NT2/D1 (cell line): ENCODE results near the gene MYRFL.
"Not testable (repeated sequence)": the region's sequence is repeated elsewhere in the genome, so short reads cannot be mapped to it uniquely, and the experiment has no call there.

ENCODE experiments used
- DNase-seq: peaks from one replicate; pipeline ENCODE4 v3.0.0-alpha.2; 2011; ENCODE audit warnings: low read depth, low spot score
- H3K27me3 ChIP-seq: 2 replicates; pipeline ENCODE4 v1.6.0; 2011; ENCODE audit warnings: mild to moderate bottlenecking; ENCODE audit not compliant: insufficient read length, insufficient read depth
- H3K36me3 ChIP-seq: 2 replicates; pipeline ENCODE4 v1.6.1; 2011; ENCODE audit warnings: mild to moderate bottlenecking, low read length, mixed read lengths; ENCODE audit not compliant: insufficient read depth, insufficient read length
- H3K4me1 ChIP-seq: 2 replicates; pipeline ENCODE4 v1.5.1; 2011; ENCODE audit not compliant: insufficient read depth, insufficient read length
- H3K4me3 ChIP-seq: 2 replicates; pipeline ENCODE4 v1.5.1; 2011; ENCODE audit warnings: low read depth; ENCODE audit not compliant: insufficient read length
- H3K9ac ChIP-seq: 2 replicates; pipeline ENCODE4 v1.6.0; 2011; ENCODE audit warnings: low read depth; ENCODE audit not compliant: insufficient read length
- H3K9me3 ChIP-seq: 2 replicates; pipeline ENCODE4 v1.5.1; 2011; ENCODE audit warnings: mild to moderate bottlenecking, low read length; ENCODE audit not compliant: insufficient read depth
- SUZ12 ChIP-seq: IDR thresholded peaks from 2 replicates; pipeline ENCODE4 v1.6.1; 2011; ENCODE audit not compliant: insufficient read length, insufficient read depth; ENCODE audit errors: extremely low read depth
- YY1 ChIP-seq: IDR thresholded peaks from 2 replicates; pipeline ENCODE4 v1.6.1; 2011; ENCODE audit not compliant: insufficient read length, insufficient read depth
- ZNF274 ChIP-seq: IDR thresholded peaks from 2 replicates; pipeline ENCODE4 v1.6.1; 2011; ENCODE audit warnings: mild to moderate bottlenecking, low read depth, low read length

Gene MYRFL

DNA sequence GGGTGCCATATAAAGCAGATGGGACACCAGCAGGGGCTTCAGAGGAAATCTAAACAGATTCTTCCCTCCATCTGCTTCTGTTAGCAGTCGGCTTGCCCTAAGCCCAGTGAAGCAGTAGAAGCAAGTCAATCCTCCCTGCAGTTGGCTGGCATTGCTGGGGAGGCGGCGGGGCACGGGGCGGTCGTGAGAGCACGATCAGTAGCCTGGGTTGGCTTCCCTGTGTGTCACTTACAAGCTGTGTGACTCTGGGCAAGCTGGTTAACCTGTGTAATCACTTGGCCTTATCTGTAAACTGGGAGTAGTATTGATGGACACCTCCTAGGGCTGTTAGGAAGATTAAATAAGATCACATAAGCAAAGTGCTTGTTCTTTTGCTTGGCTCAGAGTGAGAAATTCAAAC is 19.4 kb downstream of the MYRFL start:
- Histone ChIP-seq H3K9me3 (no peaks in the 10 kb centered on the region), H3K36me3 (no peaks in the 10 kb centered on the region), H3K4me3 (no peak overlapping the region), H3K4me1 (no peaks in the 10 kb centered on the region), H3K27me3 (no peaks in the 10 kb centered on the region), H3K9ac (no peak overlapping the region)
- DNase-seq: no peak
- no peak for TF ChIP-seq SUZ12
- TF ChIP-seq ZNF274: no peak
- TF ChIP-seq YY1: no peak

DNA sequence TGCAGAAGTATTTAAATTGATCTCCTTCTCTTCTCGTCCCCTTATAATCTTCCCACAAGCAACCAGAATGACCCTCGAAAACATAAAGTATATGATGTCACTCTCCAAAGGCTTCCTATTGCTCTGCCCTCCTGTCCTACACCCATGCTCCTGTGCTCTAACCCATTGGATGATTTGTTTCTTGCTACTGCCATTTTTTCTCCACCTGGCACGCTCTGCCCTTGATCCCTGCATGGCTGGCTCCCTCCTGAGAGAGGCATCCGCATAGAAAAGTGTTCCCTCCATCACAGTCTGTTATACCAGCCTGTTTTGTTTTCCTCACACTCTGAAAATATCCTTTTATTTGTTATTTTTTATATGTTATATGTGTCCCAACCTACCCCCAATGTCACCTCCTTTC is 19.8 kb downstream of the MYRFL start:
- no peak for DNase-seq

DNA sequence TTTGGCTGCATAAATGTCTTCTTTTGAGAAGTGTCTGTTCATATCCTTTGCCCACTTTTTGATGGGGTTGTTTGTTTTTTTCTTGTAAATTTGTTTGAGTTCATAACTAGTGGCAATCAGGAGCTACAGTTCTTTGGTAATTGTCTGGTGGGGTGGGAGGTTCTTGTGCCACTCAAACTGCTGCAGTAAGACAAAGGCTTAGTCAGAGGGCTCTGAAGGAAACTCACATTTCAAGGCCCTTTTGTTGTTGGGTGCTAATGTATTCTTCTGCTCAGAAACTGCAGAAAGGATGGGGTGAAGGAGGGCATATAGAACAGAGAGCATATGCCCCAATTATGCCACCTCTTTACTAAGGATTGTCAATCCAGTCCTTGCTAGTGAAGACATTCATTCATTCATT is 21.9 kb downstream of the MYRFL start:
- peaks cover 7% of the 10 kb centered on the region for H3K9me3 ChIP-seq
- TF ChIP-seq YY1: no peak
- TF ChIP-seq SUZ12: no peak
- TF ChIP-seq ZNF274: no peak
- H3K4me3 ChIP-seq: no peak overlapping the region
- no peak overlapping the region for H3K9ac ChIP-seq
- H3K27me3 ChIP-seq: no peaks in the 10 kb centered on the region
- no peaks in the 10 kb centered on the region for H3K36me3 ChIP-seq
- no peak for DNase-seq
- no peaks in the 10 kb centered on the region for H3K4me1 ChIP-seq

More for the DNA sequence above, 19.8 kb downstream of the MYRFL start:
- TF ChIP-seq ZNF274 (no peak), SUZ12 (no peak), YY1 (no peak)
- Histone ChIP-seq H3K9me3 (peaks cover 4% of the 10 kb centered on the region; the same call in 1 of the 2 replicates), H3K4me1 (no peaks in the 10 kb centered on the region), H3K27me3 (no peaks in the 10 kb centered on the region), H3K9ac (no peak overlapping the region), H3K4me3 (no peak overlapping the region), H3K36me3 (no peaks in the 10 kb centered on the region)

DNA sequence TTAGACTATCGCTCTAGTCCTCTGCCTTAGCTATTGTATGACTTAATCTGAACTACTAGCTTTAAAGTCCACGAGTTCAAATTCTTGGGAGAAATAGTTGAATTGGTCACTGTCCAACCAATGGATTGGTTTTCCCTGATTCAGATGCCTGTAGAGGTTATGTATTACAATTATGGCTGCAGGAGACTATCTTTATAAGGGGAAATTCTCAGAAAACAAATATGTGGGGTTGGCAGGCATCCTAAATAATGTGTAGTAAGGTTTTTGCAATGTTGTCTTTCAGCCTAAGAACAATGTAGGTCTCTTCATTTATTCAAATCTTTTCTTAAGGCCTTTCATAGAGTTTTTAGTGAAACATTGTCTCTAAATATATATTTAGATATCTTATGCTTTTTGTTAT is 26.9 kb downstream of the MYRFL start:
- no peak for TF ChIP-seq YY1
- DNase-seq: no peak
- Histone ChIP-seq H3K36me3 (no peaks in the 10 kb centered on the region), H3K4me1 (no peaks in the 10 kb centered on the region), H3K27me3 (no peaks in the 10 kb centered on the region), H3K4me3 (no peak overlapping the region), H3K9ac (no peak overlapping the region), H3K9me3 (peaks cover 30% of the 10 kb centered on the region)

DNA sequence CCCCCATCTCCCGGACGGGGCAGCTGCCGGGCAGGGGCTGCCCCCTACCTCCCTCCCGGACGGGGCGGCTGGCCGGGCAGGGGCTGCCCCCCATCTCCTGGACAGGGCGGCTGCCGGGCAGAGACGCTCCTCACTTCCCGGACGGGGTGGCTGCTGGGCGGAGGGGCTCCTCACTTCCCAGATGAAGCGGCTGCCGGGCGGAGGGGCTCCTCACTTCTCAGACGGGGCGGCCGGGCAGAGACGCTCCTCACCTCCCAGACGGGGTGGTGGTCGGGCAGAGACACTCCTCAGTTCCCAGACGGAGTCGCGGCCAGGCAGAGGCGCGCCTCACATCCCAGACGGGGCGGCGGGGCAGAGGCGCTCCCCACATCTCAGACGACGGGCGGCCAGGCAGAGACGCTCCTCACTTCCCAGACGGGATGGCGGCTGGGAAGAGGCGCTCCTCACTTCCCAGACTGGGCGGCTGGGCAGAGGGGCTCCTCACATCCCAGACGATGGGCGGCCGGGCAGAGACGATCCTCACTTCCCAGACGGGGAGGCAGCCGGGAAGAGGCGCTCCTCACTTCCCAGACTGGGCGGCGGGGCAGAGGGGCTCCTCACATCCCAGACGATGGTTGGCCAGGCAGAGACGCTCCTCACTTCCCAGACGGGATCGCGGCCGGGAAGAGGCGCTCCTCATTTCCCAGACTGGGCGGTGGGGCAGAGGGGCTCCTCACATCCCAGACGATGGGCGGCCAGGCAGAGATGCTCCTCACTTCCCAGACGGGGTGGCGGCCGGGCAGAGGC is 28.3 kb downstream of the MYRFL start:
- peaks cover 33% of the 10 kb centered on the region for H3K9me3 ChIP-seq
- not testable (repeated sequence) for DNase-seq, H3K27me3 ChIP-seq, H3K9ac ChIP-seq, H3K4me3 ChIP-seq, H3K4me1 ChIP-seq, H3K36me3 ChIP-seq

DNA sequence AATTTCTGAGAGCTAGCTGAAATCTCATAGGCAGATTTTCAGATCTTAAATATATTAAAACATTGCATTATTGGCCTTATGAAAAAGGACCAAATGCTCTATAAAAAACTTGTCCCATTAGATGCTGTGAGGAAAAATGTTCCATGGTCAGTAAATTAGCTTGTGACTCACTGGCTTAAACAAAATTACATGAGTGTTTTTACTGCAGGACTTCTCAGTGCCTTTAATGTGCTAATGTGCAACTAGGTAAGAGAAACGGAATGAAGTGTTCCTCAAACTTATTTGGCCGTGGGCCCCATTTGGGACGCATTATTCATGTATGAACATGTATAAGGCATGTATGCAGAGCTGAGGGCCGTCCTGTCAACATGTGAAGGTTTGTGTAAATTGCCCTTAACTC is 41.7 kb downstream of the MYRFL start:
- H3K9me3 ChIP-seq: no peaks in the 10 kb centered on the region
- H3K27me3 ChIP-seq: no peaks in the 10 kb centered on the region
- no peaks in the 10 kb centered on the region for H3K36me3 ChIP-seq
- H3K4me3 ChIP-seq: no peak overlapping the region
- DNase-seq: no peak
- TF ChIP-seq YY1: no peak
- TF ChIP-seq SUZ12: no peak
- TF ChIP-seq ZNF274: no peak
- H3K4me1 ChIP-seq: no peaks in the 10 kb centered on the region
- H3K9ac ChIP-seq: no peak overlapping the region

DNA sequence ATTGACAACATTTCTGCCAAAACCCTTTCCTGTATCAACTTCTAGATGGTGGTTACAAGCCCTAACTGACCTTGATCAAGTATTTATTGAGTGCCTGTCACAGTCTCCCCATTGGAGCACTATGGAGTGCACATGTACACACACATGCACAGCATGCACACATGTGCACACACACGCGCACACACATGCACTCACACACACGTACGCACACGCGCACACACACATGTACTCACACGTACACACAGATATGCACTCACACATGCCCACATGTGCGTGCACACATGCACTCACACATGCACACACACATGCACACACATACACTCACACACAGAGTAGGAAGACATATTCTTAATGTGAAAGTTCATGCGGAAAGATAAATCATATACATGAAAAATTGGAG is 43.7 kb downstream of the MYRFL start:
- Histone ChIP-seq H3K4me3 (no peak overlapping the region), H3K9ac (no peak overlapping the region), H3K36me3 (no peaks in the 10 kb centered on the region), H3K9me3 (no peaks in the 10 kb centered on the region), H3K4me1 (no peaks in the 10 kb centered on the region), H3K27me3 (no peaks in the 10 kb centered on the region)
- TF ChIP-seq YY1: no peak
- TF ChIP-seq ZNF274: no peak
- TF ChIP-seq SUZ12: no peak
- no peak for DNase-seq

DNA sequence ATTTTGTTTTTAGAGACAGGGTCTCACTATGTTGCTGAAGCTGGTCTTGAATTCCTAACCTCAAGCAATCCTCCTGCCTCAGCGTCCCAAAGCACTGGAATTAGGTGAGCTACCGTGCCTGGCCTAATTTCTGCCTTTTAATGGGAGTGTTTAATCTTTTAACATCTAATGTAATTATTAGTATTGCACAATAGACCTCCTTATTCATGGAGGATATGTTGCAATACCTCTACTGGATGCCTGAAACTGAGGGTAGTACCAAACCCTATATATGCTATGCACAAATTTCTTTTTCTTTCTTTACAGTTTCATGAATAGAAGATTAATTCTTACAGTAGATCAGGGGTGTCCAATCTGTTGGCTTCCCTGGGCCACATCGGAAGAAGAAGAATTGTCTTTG is 47.8 kb downstream of the MYRFL start:
- Histone ChIP-seq H3K4me1 (no peaks in the 10 kb centered on the region), H3K4me3 (no peak overlapping the region), H3K9ac (no peak overlapping the region), H3K27me3 (no peaks in the 10 kb centered on the region), H3K9me3 (no peaks in the 10 kb centered on the region), H3K36me3 (no peaks in the 10 kb centered on the region)
- DNase-seq: no peak
- TF ChIP-seq ZNF274 (no peak), YY1 (no peak), SUZ12 (no peak)
